Stimulated activated naive CD8-positive, alpha-beta T cell treated with anti-CD3 and anti-CD28 coated beads, Interleukin-15, Interleukin-2, amounts not matched to agents 100 ng/mL and 50 ng/mL, for 24 hours (primary cell): ENCODE results near the gene NPFFR1.
A peak's percentile ranks its signal among the peaks of the same experiment; 100 is the strongest.

Experiments
- H3K27ac Mint-ChIP-seq: one replicate; pipeline ENCODE4 v1.8.0; 2021; ENCODE audit warnings: mild to moderate bottlenecking, mixed read lengths
- H3K27me3 Mint-ChIP-seq: one replicate; pipeline ENCODE4 v1.8.0; 2021; ENCODE audit warnings: mixed read lengths
- H3K36me3 Mint-ChIP-seq: one replicate; pipeline ENCODE4 v1.8.0; 2021; ENCODE audit warnings: low read depth, mixed read lengths
- H3K4me1 Mint-ChIP-seq: one replicate; pipeline ENCODE4 v1.8.0; 2021; ENCODE audit warnings: low read depth, mixed read lengths
- H3K4me3 Mint-ChIP-seq: one replicate; pipeline ENCODE4 v1.8.0; 2021; ENCODE audit warnings: mild to moderate bottlenecking, mixed read lengths
- H3K9me3 Mint-ChIP-seq: one replicate; pipeline ENCODE4 v1.8.0; 2021; ENCODE audit warnings: mixed read lengths

Gene NPFFR1

GRCh38 chr10:70283445-70284399, at the start of gene NPFFR1:
NPFFR1 (minus strand) TSS chr10:70284004; CDS start chr10:70283676, 328 bp downstream.
- peaks cover 4% of the 10 kb centered on the region for H3K9me3 Mint-ChIP-seq
- H3K27ac Mint-ChIP-seq, result no peak within 1 kb of the TSS
- H3K36me3 Mint-ChIP-seq, result no peaks in the 10 kb centered on the region
- no peaks in the 10 kb centered on the region for H3K4me1 Mint-ChIP-seq
- H3K27me3 Mint-ChIP-seq, result peaks cover 56% of the 10 kb centered on the region
- H3K4me3 Mint-ChIP-seq, result no peak within 1 kb of the TSS

GRCh38 chr10:70333268-70333667, 49.5 kb upstream of the NPFFR1 start:
- H3K36me3 Mint-ChIP-seq, result no peaks in the 10 kb centered on the region
- H3K4me1 Mint-ChIP-seq, result peaks cover 18% of the 10 kb centered on the region

GRCh38 chr10:70331486-70332268, 47.9 kb upstream of the NPFFR1 start:
- Mint-ChIP-seq H3K27ac (no peak overlapping the region), H3K4me1 (peaks cover 18% of the 10 kb centered on the region), H3K9me3 (no peaks in the 10 kb centered on the region), H3K36me3 (no peaks in the 10 kb centered on the region), H3K4me3 (peak overlapping the region; percentile 13), H3K27me3 (no peaks in the 10 kb centered on the region)

More at GRCh38 chr10:70333268-70333667, 49.5 kb upstream of the NPFFR1 start:
- Mint-ChIP-seq H3K4me3 (no peak overlapping the region), H3K27ac (no peak overlapping the region), H3K27me3 (no peaks in the 10 kb centered on the region), H3K9me3 (no peaks in the 10 kb centered on the region)

GRCh38 chr10:70331160-70331485, 47.3 kb upstream of the NPFFR1 start:
- peaks cover 20% of the 10 kb centered on the region for H3K4me1 Mint-ChIP-seq
- no peaks in the 10 kb centered on the region for H3K36me3 Mint-ChIP-seq
- no peak overlapping the region for H3K4me3 Mint-ChIP-seq
- peak overlapping the region; percentile 4 for H3K27ac Mint-ChIP-seq
- no peaks in the 10 kb centered on the region for H3K27me3 Mint-ChIP-seq
- no peaks in the 10 kb centered on the region for H3K9me3 Mint-ChIP-seq

- Mint-ChIP-seq H3K36me3 (no peaks in the 10 kb centered on the region), H3K4me3 (no peak overlapping the region), H3K27me3 (no peaks in the 10 kb centered on the region), H3K9me3 (no peaks in the 10 kb centered on the region), H3K4me1 (peaks cover 24% of the 10 kb centered on the region), H3K27ac (peak overlapping the region; percentile 4)
Measured at GRCh38 chr10:70330671-70331070, 46.9 kb upstream of the NPFFR1 start.

GRCh38 chr10:70328967-70329366, 45.2 kb upstream of the NPFFR1 start:
- Mint-ChIP-seq H3K27ac (no peak overlapping the region), H3K27me3 (no peaks in the 10 kb centered on the region), H3K4me3 (no peak overlapping the region), H3K9me3 (no peaks in the 10 kb centered on the region), H3K4me1 (peaks cover 40% of the 10 kb centered on the region), H3K36me3 (no peaks in the 10 kb centered on the region)

GRCh38 chr10:70328018-70328417, 44.2 kb upstream of the NPFFR1 start:
- Mint-ChIP-seq H3K27ac (no peak overlapping the region), H3K4me3 (no peak overlapping the region), H3K9me3 (no peaks in the 10 kb centered on the region), H3K4me1 (peaks cover 50% of the 10 kb centered on the region), H3K27me3 (no peaks in the 10 kb centered on the region), H3K36me3 (no peaks in the 10 kb centered on the region)

GRCh38 chr10:70324951-70325781, 41.4 kb upstream of the NPFFR1 start:
- peak overlapping the region; percentile 21 for H3K27ac Mint-ChIP-seq
- peaks cover 36% of the 10 kb centered on the region for H3K4me1 Mint-ChIP-seq
- no peaks in the 10 kb centered on the region for H3K9me3 Mint-ChIP-seq
- no peaks in the 10 kb centered on the region for H3K27me3 Mint-ChIP-seq
- no peaks in the 10 kb centered on the region for H3K36me3 Mint-ChIP-seq
- no peak overlapping the region for H3K4me3 Mint-ChIP-seq

- Mint-ChIP-seq H3K4me3 (no peak overlapping the region), H3K4me1 (peaks cover 36% of the 10 kb centered on the region), H3K36me3 (no peaks in the 10 kb centered on the region), H3K27me3 (no peaks in the 10 kb centered on the region), H3K9me3 (no peaks in the 10 kb centered on the region), H3K27ac (peak overlapping the region; percentile 5)
Measured at GRCh38 chr10:70324339-70324861, 40.6 kb upstream of the NPFFR1 start.

- Mint-ChIP-seq H3K9me3 (no peaks in the 10 kb centered on the region), H3K27me3 (no peaks in the 10 kb centered on the region), H3K4me1 (peaks cover 36% of the 10 kb centered on the region), H3K36me3 (no peaks in the 10 kb centered on the region), H3K4me3 (no peak overlapping the region), H3K27ac (peak overlapping the region; percentile 49)
Measured at GRCh38 chr10:70323697-70324338, 40.0 kb upstream of the NPFFR1 start.

- Mint-ChIP-seq H3K4me1 (peaks cover 36% of the 10 kb centered on the region), H3K4me3 (no peak overlapping the region), H3K27ac (peak overlapping the region; percentile 9), H3K9me3 (no peaks in the 10 kb centered on the region), H3K36me3 (no peaks in the 10 kb centered on the region), H3K27me3 (no peaks in the 10 kb centered on the region)
Measured at GRCh38 chr10:70323138-70323696, 39.4 kb upstream of the NPFFR1 start.

GRCh38 chr10:70321897-70322890, 38.4 kb upstream of the NPFFR1 start:
- Mint-ChIP-seq H3K4me3 (no peak overlapping the region), H3K9me3 (no peaks in the 10 kb centered on the region), H3K27ac (no peak overlapping the region), H3K27me3 (no peaks in the 10 kb centered on the region), H3K4me1 (peaks cover 36% of the 10 kb centered on the region), H3K36me3 (no peaks in the 10 kb centered on the region)

GRCh38 chr10:70321233-70321632, 37.4 kb upstream of the NPFFR1 start:
- Mint-ChIP-seq H3K9me3 (no peaks in the 10 kb centered on the region), H3K4me1 (peaks cover 36% of the 10 kb centered on the region), H3K27ac (no peak overlapping the region), H3K36me3 (no peaks in the 10 kb centered on the region), H3K4me3 (no peak overlapping the region), H3K27me3 (no peaks in the 10 kb centered on the region)
